SKM-1 (cell line): Measurements from ENCODE around the gene KIF24.
"Not testable (repeated sequence)": the region's sequence is repeated elsewhere in the genome, so short reads cannot be mapped to it uniquely, and the experiment has no call there.

Experiments used
- DNase-seq: peaks from one replicate; lab custom pipeline; 2025; ENCODE audit not compliant: unreplicated experiment; lab: John Stamatoyannopoulos, UW

The KIF24 gene

GRCh38 chr9:34363619-34364351 is 34.7 kb upstream of the KIF24 start:
- DNase-seq: no peak

- DNase-seq: no peak
These were observed 33.6 kb upstream of the KIF24 start for GRCh38 chr9:34362614-34363214.

- not testable (repeated sequence) for DNase-seq
These were observed 23.9 kb upstream of the KIF24 start for GRCh38 chr9:34352957-34353356.

- not testable (repeated sequence) for DNase-seq
These were observed 23.1 kb upstream of the KIF24 start for GRCh38 chr9:34352122-34352652.

- no peak for DNase-seq
These were observed 20.3 kb upstream of the KIF24 start for GRCh38 chr9:34349324-34349723.

- no peak for DNase-seq
These were observed 18.7 kb upstream of the KIF24 start for GRCh38 chr9:34347800-34348158.

- DNase-seq: no peak
These were observed 18.1 kb upstream of the KIF24 start for GRCh38 chr9:34346873-34347799.

- no peak for DNase-seq
These were observed 14.5 kb upstream of the KIF24 start for GRCh38 chr9:34343605-34344004.

GRCh38 chr9:34343090-34343489 is 14.0 kb upstream of the KIF24 start:
- DNase-seq: no peak

- no peak for DNase-seq
These were observed 12.7 kb upstream of the KIF24 start for GRCh38 chr9:34341659-34342295.

- DNase-seq: no peak
These were observed 9.8 kb upstream of the KIF24 start for GRCh38 chr9:34338665-34339385.

- not testable (repeated sequence) for DNase-seq
These were observed 9.0 kb upstream of the KIF24 start for GRCh38 chr9:34338079-34338478.

GRCh38 chr9:34337403-34337802 is 8.3 kb upstream of the KIF24 start:
- DNase-seq: no peak

GRCh38 chr9:34335376-34335775 is 6.3 kb upstream of the KIF24 start:
- no peak for DNase-seq

GRCh38 chr9:34334916-34335315 is 5.8 kb upstream of the KIF24 start:
- no peak for DNase-seq

GRCh38 chr9:34334337-34334824 is 5.3 kb upstream of the KIF24 start:
- no peak for DNase-seq

GRCh38 chr9:34333836-34334235 is 4.8 kb upstream of the KIF24 start:
- no peak for DNase-seq

GRCh38 chr9:34332076-34332964 is 3.3 kb upstream of the KIF24 start:
- DNase-seq: no peak

- DNase-seq: no peak
These were observed 2.1 kb upstream of the KIF24 start for GRCh38 chr9:34331196-34331595.
